Gastrocnemius medialis (tissue), 4 donors: Measurements from ENCODE around the gene E2F1.

Source experiments
- POLR2A ChIP-seq, 2 donors: fragments of 450-650 bp; IDR thresholded peaks; one replicate each; pipeline ENCODE4 v1.6.1; 2017; ENCODE audit warnings: antibody characterized with exemption in 2 of 2, mild to moderate bottlenecking in 2 of 2, moderate library complexity in 2 of 2
- TF ChIP-seq, protein P1 (sequence below), 5 experiments: fragments of 450-650 bp in 3 of 5; fragments of 200-600 bp in 2 of 5; sonication (generic) in 2 of 5; IDR thresholded peaks in 4 of 5; conservative IDR thresholded peaks in 1 of 5; 1 replicate in 4 of 5; 2 replicates in 1 of 5; pipeline ENCODE4 v1.5.1; 2016 to 2019; ENCODE audit warnings: antibody characterized with exemption in 5 of 5, mild to moderate bottlenecking in 3 of 5, moderate library complexity in 3 of 5

GRCh38 chr20:33674294-33675135 is 11.7 kb downstream of the E2F1 start, which contains the start of gene NECAB3:
- TF ChIP-seq, protein P1, sequence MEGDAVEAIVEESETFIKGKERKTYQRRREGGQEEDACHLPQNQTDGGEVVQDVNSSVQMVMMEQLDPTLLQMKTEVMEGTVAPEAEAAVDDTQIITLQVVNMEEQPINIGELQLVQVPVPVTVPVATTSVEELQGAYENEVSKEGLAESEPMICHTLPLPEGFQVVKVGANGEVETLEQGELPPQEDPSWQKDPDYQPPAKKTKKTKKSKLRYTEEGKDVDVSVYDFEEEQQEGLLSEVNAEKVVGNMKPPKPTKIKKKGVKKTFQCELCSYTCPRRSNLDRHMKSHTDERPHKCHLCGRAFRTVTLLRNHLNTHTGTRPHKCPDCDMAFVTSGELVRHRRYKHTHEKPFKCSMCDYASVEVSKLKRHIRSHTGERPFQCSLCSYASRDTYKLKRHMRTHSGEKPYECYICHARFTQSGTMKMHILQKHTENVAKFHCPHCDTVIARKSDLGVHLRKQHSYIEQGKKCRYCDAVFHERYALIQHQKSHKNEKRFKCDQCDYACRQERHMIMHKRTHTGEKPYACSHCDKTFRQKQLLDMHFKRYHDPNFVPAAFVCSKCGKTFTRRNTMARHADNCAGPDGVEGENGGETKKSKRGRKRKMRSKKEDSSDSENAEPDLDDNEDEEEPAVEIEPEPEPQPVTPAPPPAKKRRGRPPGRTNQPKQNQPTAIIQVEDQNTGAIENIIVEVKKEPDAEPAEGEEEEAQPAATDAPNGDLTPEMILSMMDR (IDR thresholded peaks at IDR 0.05 in 4 of 5, conservative IDR thresholded peaks at IDR 0.05 in 1 of 5) = no peak
- TF ChIP-seq POLR2A (IDR thresholded peaks at IDR 0.05) = peak; percentile 82 to 87
